Camera-type eye (tissue), 1 donor: ENCODE measurements around the gene RAD51C. TPM values are rescaled to one million over a fixed set of nuclear protein-coding genes. Genes with fewer than 3 reads are reported as not detected.

Experiments
- total RNA-seq: library from RNA; depleted of rRNA; stranded (reverse); fragments of >200 nt; gene quantifications from one replicate; pipeline ENCODE4 v1.2.3, GENCODE V29; 2014

The RAD51C gene
- total RNA-seq, result 31.7 TPM

GRCh38 chr17:58692239-58693055 lies at the start of gene RAD51C:
RAD51C (plus strand) TSS chr17:58692602; CDS start chr17:58692644, 42 bp downstream.

GRCh38 chr17:58691701-58692238 lies 632 bp upstream of the RAD51C start, which contains the start of gene TEX14:
TEX14 (minus strand) TSS chr17:58692045; CDS start chr17:58652001, 40,044 bp downstream.

GRCh38 chr17:58755577-58756245 lies 63.3 kb downstream of the RAD51C start, which contains the start of gene PPM1E:
PPM1E (plus strand) TSS chr17:58755854.

Other genes with a start within 250 kb of the RAD51C start
- gene HSF5, start 204.2 kb upstream of the RAD51C start, total RNA-seq, result 0.44 TPM
- gene MTMR4, start 178.0 kb upstream of the RAD51C start, total RNA-seq, result 92.3 TPM
- gene TEX14, start 557 bp upstream of the RAD51C start, total RNA-seq, result 0.71 TPM
- gene PPM1E, start 63.3 kb downstream of the RAD51C start, total RNA-seq, result 32.9 TPM